GM19238 (cell line): ENCODE measurements around the gene CIBAR2.

Source experiments
- DNase-seq: peaks from one replicate; pipeline ENCODE4 v3.0.0; 2011; ENCODE audit warnings: low spot score; ENCODE audit not compliant: insufficient read length

The CIBAR2 gene

DNA sequence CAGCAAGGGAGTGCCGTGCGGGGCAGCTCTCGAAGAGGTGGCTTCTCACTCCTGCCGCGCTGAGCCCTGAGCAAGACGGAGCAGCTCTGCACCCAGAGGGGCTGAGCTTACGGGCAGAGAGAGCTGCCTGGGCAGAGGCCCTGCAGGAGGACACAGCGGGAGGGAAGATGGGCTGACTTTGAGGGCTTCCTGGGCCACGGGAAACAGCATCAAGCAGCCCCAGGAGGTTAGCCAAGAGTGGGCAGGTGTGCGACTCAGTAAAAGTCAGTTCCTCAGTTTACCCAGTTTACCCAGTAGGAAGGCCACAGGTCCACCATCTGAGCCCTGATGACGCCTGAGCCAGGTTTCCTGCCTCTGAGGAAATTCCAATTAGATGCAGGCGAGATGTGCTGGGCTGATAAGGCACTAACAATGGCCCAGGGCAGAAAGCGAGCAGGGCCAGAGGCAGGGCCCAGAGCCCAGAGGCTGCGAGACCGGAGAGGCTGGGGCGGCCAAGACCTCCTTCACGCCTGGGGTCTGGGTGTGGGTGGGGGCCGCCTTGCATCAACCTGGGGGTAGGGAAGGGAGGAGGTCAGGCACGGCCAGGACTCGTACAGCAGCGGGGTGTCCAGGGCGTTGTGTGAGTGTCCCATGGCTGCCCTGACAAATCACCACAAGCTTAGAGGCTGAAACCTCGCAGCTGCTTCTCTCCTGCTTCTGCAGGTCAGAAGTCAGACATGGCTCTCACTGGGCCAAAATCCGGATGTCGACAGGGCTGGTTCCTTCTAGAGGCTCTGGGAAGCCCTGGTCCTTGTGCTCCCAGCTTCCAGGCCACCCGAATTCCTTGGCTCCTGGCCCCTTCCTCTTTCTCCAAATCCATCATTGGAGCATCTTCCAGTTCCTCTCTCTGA, 32.0 kb upstream of the CIBAR2 start:
- no peak for DNase-seq

DNA sequence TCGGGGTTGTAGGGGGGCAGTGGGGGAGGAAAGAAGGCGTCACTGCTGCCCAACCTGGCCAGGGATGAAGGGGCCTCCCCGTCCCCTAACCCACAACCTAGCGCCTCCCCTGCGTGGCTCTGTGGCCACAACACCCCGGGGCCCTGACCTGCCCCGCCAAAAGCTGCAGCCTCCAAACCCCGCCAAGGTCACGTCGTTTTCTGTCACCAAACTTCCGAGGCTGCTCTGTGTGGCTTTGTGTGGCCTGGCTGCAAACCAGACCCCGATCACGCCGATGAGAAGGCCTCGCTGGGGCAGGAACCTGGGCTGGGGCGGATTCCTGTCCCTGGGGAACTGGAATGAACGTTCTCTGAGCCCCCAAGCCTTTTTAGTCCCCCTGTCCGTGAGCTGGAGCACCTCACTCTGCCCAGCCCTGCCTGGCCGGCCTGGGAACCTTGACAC, 30.5 kb upstream of the CIBAR2 start:
- DNase-seq = no peak

DNA sequence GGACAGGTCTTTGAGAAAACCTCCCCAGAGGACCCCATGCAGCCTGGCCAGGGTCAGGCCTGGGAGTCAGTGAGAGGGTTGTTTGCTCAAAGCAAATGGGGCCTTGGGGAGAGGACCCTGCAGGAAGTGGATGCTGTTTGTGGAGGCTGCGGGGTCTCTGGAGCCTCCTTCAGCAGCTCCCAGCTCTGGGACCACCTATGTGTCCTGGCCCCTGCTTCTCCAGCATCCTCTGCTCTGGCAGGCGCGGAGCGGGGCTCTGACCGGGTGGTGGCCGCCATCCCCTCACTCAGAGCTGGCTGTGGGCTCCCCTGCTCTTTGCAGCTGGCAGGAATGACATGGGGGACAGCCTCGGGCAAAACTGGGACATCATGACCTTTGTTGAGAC, 29.8 kb upstream of the CIBAR2 start:
- DNase-seq = no peak

- no peak for DNase-seq
These were observed 29.3 kb upstream of the CIBAR2 start for GRCh38 chr16:85141491-85142128.

DNA sequence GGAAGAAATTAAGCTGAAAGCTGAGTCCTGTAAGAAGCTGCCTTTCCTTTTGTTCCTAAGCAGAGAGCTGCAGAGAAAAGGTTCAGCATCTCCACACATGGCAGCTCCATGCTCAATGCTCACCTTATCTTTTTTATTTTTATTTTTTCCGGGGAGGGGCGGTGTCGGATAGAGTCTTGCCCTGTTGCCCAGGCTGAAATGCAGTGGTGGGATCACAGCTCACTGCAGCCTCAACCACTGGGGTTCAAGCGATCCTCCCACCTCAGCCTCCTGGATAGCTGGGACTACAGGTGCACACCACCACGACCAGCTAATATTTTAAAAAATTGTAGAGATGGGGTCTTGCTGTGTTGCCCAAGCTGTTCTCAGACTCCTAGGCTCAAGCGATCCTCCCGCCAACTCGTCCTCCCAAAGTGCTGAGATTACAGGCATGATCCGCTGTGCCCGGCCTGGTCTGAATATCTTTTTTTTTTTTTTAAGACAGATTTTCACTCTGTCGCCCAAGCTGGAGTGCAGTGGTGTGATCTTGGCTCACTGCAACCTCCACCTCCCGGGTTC, 28.3 kb upstream of the CIBAR2 start:
- DNase-seq = no peak

GRCh38 chr16:85139881-85140339, 27.6 kb upstream of the CIBAR2 start:
- no peak for DNase-seq

DNA sequence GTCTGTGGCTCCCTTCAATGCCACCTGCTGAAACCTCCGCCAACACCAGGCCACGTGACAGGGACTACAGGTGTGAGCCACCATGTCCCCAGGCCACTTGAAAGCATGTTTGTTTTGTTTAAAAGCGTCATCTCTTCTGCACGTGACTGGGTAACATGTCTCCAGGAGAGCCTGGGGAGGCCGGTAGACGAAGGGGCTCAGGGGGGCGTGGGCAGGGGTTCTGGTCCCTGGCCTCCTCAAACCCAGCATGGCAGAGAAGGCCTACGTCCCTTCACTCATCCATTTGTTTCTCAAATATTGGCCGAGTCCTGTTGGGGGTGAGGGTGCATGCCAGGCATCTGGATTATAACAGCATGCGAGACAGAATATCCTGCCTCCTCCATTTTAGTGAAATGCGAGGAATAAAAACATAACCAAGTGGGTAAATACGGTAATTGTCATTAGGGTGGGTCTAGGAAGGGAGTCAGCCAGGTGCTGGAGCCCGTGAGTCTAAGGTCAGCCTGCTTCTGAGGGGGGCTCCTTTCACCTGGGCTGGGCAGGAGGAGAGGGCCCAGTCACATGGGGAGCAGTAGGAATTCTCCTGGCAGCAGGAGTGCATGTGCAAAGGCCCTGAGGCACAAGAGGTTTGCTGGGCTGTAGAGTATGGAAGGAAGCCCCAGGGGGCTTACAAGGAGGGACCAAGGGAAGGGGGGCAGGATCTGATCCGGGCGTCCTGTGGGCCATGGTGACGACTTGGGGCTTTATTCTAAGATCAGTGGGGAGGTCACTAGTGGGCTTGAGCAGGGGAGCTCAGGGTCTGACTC, 26.8 kb upstream of the CIBAR2 start:
- DNase-seq = no peak

DNA sequence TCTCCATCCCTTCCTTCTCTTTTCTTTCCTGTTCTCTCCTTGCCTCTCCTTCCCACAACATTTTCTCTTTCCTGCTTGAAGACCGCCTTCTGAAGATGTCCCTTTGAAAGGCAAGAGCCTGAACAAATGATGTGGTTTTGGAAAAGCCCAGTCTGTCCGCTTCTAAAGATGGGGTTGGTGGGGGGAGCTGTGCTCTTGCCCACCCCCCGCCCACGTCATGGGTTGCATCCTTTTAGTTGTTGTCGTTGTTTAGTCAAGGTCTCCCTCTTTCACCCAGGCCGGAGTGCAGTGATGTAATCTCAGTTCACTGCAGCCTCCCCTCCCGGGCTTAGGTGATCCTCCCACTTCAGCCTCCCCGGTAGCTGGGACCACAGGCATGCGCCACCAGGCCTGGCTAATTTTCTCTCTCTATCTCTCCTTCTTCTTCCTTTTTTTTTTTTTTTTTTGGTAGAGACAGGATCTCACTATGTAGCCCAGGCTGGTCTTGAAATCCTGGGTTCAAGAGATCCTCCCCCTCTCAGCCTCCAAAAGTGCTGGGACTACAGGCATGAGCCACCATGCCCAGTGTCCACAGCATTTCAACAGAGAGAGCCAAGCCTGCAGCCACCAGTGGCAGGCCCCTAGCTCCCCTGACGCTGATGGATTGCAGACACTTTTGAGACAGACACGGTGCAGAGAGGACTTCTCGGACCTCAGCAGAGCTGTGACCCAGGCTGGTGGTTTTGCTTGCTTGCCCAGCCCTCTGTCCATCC, 26.0 kb upstream of the CIBAR2 start:
- DNase-seq = no peak

DNA sequence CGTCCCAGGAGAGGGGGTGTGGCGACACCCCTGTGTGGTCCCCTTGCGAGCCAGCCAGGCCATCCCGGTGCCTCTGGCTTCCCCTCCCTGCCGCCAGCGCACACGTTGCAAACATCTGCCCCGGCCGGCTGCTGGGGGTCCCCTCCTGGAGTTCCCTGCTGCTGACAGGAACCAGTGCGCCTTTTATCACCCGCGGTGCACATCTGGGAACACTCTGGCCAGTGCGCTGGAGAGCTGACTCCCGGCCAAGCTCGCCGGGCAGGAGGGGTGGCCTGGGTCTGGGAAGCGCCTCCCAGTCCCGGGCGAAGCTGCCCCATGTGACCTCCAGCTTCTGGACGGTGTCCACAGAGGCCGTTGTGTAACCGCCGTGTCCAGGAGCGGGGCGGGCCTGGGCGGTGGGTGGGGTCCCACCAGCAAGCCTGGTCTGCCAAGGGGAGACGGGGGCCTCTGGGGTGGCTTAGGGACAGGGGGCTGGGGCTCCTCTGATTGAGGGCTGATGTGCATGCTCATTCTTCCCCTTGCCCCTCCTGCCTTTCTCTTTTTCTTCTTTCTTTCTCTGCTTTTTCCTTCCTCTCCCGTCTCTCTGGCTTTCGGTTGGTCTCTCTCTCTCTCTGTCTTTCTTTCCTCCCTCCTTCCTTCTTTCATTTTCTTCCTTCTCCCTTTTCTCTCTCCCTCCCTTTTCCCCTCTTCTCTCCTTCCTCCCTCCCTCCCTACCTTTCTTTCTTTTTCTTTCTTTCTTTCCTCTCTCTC, 25.2 kb upstream of the CIBAR2 start:
- no peak for DNase-seq

DNA sequence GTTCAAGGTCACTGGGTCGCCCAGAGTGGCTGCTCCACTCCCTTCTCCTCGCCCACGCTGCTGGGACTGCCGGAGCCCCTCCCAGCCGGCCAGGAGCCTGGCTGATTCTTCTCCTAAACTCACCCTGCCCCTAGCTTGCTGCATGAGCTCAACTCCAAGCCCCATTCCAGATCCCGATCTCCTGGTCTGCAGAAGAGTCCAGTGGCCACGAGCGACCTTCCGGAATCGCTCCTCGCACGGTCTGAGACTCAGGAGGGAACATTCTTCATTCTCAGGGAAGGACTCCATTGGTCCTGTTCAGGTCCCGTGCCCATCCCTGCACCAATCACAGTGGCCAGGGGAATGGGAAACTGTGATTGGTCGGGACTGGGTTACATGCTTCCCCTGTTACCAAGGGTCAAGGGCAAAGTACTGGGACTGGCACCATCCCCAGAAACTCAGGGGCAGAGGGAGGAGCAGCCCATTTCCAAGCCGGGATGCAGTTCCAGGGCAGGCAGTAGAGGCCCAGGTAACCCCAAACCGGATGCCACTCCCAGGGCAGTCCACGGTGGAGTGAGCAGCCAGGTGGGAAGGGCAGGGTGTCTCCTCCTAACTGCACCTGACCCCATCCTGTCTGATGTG, 24.5 kb upstream of the CIBAR2 start:
- DNase-seq = no peak

GRCh38 chr16:85136213-85136701, 24.0 kb upstream of the CIBAR2 start:
- no peak for DNase-seq

DNA sequence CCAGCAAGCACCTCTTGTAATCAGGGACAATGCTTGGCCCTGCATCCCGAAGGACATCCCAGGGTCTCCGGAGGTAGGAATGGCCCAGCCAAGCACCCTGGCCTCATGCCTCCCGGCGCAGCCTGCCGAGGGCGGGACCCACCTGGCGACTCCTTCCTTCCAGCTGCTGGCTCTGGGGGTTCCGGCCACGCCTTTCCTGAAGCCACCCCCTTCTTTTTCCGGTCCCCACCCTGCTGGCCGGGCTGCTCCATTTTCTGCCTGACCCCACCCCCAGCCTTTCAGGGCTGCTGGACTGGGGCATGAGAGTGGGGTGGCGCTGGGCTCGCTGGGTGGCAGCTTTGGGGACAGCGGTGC, 22.5 kb upstream of the CIBAR2 start:
- no peak for DNase-seq

DNA sequence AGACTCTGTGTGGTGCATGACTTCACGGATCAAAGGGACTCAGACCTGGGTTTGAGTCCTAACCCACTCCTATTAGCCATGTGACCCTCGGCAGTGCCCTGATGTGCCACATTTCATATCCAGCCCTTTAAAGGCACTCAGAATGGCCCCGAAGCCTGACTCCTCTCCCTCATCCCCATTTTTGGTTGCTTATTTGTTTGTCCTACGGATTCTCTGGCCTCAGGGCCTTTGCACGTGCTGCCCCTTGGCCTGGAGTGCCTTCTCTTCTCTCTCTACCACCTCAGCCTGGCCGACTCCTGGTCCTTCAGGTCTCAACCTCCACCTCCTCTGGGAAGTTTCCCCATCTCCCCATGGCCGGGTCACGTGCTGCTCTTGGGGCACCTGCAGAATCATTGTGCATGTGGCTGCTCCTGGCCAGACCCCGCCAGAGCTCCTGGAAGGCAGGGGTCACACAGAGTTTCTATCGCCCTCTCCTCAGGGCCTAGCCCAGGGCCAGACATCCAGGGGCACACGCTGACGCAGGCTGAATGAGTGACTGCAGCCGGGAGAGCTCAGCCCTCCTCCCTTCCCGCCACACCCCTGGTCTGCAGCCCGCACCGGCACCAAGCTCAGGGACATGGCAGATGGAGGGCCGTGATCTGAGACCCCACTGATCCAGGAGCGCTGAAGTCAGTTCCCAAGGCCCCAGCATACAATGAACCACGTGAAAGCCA, 22.0 kb upstream of the CIBAR2 start:
- no peak for DNase-seq

GRCh38 chr16:85133290-85133599, 21.0 kb upstream of the CIBAR2 start:
- DNase-seq = no peak

DNA sequence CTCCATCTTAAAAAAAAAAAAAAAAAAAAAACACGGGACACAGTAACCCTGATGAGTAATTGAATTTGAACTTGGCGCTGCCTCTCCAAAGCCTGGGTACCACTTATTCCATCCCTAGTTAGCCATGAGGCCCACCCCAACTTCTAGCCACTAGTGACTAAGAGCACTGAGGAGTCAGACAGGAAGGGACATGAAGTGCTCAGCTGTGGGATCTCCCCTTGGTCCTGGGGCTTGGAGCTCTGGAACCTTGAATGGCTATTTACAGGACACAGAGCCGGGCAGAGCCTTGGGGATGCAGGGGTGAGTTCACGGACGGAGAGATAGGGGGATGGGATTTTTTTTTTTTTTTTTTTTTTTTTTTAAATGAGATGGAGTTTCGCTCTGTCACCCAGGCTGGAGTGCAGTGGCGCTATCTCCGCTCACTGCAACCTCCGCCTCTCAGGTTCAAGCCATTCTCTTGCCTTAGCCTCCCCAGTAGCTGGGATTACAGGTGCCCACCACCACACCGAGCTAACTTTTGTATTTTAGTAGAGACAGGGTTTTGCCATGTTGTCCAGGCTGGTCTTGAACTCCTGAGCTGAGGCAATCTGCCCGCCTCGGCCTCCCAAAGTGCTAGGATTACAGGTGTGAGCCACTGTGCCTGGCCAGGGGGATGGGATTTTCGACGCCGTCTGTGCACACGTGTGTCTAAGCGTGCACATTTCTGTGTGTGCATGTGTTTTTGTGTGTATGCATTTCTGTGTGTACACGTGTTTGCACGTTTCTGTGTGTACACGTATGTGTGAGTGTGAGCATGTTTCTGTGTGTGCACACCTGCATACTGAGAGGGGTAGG, 20.4 kb upstream of the CIBAR2 start:
- no peak for DNase-seq

DNA sequence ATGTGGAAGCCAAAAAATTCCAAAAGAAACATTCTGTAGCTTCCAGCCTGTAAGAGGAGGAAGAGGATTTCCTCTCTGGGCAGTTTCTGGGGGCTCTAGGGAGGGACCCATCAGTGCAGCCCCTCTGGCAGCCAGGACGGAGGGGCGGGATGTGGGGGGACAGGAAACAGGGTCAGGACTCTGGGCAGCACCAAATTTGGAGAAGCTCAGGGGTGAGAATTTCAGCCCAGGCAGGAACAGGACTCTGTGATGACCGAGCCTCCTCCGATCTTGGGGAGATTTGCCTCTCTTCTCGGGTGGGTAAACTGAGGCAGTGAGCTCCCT, 18.4 kb upstream of the CIBAR2 start:
- DNase-seq = no peak

- DNase-seq = no peak
These were observed 17.8 kb upstream of the CIBAR2 start for GRCh38 chr16:85129876-85130704.
